Vagina (tissue), 2 donors: ENCODE measurements around the gene BCL6B. TPM values are rescaled to one million over a fixed set of nuclear protein-coding genes. Genes with fewer than 3 reads are reported as not detected.

Source experiments
- DNase-seq, 2 donors: peaks; one replicate each; pipeline ENCODE4 v3.0.0-alpha.2; 2017; ENCODE audit errors: extremely low spot score in 2 of 2
- H3K27ac ChIP-seq: fragments of 200-600 bp; sonication (generic); one replicate; pipeline ENCODE4 v1.5.1; 2019
- H3K27me3 ChIP-seq: fragments of 200-600 bp; sonication (generic); one replicate; pipeline ENCODE4 v1.5.1; 2019
- H3K36me3 ChIP-seq, 2 donors: fragments of 200-600 bp; sonication (generic); one replicate each; pipeline ENCODE4 v1.5.1; 2017 to 2019
- H3K4me1 ChIP-seq: fragments of 200-600 bp; sonication (generic); one replicate; pipeline ENCODE4 v1.5.1; 2019
- H3K4me3 ChIP-seq, 2 donors: fragments of 200-600 bp; sonication (generic); 1 replicate in 1 of 2; 2 replicates in 1 of 2; pipeline ENCODE4 v1.5.1; 2016 to 2019
- H3K9me3 ChIP-seq: fragments of 200-600 bp; sonication (generic); one replicate; pipeline ENCODE4 v1.5.1; 2019
- POLR2A ChIP-seq, 2 donors: fragments of 450-650 bp; IDR thresholded peaks; one replicate each; pipeline ENCODE4 v1.6.1; 2017; ENCODE audit warnings: antibody characterized with exemption in 2 of 2, mild to moderate bottlenecking in 2 of 2, moderate library complexity in 2 of 2
- POLR2AphosphoS5 ChIP-seq, 2 donors: sonication (generic); formaldehyde crosslinking; IDR thresholded peaks; one replicate each; pipeline ENCODE4 v1.9.0; 2017; ENCODE audit warnings: antibody characterized with exemption in 2 of 2, mild to moderate bottlenecking in 2 of 2, low read depth in 1 of 2; ENCODE audit not compliant: insufficient read depth in 1 of 2
- intact Hi-C: fragments of 100-400 bp; cut with DNase I; formaldehyde crosslinking; loops from one replicate; pipeline ENCODE4 v1.15.1; 2023
- total RNA-seq: library from RNA; depleted of rRNA; stranded (reverse); fragments of >200 nt; gene quantifications from one replicate; pipeline ENCODE4 v1.2.3, GENCODE V29; 2016
- TF ChIP-seq, protein P1 (sequence below), 3 experiments: fragments of 450-650 bp in 2 of 3; fragments of 200-600 bp in 1 of 3; sonication (generic) in 1 of 3; IDR thresholded peaks; one replicate each; pipeline ENCODE4 v1.5.1; 2017 to 2019; ENCODE audit warnings: antibody characterized with exemption in 3 of 3, mild to moderate bottlenecking in 2 of 3, moderate library complexity in 2 of 3

Gene BCL6B
- total RNA-seq, 1 donor from 2014 or later = 10.1 TPM

DNA sequence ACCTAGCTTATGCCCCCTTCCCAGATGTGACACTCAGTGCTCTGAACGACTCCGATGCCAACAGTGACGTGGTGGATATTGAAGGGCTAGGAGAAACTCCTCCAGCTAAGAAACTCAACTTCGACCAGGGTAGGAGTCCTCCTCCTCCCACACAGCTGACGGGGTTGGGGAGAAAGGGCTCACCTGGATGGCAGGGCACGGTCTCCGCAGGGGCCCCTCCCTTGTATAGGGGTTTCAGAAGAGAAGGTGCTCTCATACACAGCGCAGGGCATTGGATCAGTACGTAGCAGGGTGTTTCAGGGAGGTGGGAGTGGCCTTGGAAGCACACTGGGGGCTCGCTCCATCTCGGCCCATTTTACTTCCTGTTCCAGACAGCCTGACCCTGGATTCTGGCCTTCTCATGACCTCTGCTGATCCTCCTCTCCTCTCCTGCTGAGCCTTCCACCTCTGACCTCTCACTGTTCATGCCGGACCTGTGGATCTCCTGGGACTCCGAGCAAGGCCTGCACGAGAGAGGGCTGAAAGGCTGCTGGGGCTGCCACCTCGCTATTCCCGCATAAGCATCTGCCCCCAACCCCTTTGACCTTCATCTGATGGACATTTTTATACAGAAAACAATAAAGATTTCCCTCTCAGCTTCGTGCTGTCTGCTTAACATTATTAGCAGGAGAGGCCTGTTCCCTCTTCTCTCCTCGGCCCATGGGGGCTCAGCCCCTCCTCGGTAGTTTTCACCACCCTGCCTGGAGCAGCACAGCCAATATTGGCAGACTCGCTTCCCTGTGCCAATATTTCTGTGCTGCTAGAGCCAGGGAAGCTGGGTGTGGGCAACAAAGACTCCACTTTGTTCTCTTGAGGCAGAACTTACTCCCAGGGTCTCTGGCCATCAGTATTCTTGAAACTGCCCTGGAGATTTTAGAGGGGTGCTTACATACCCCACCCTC is 5.7 kb upstream of the BCL6B start:
- Histone ChIP-seq H3K9me3 (no peaks in the 10 kb centered on the region), H3K4me3 (no peak overlapping the region), H3K4me1 (peaks cover 63% of the 10 kb centered on the region), H3K36me3 (no peaks in the 10 kb centered on the region), H3K27ac (peak overlapping the region; percentile 86), H3K27me3 (no peaks in the 10 kb centered on the region)
- TF ChIP-seq POLR2AphosphoS5 (IDR thresholded peaks at IDR 0.05; ENCODE audit: insufficient read depth in 1 of 2, low read depth in 1 of 2) = no peak
- TF ChIP-seq, protein P1, sequence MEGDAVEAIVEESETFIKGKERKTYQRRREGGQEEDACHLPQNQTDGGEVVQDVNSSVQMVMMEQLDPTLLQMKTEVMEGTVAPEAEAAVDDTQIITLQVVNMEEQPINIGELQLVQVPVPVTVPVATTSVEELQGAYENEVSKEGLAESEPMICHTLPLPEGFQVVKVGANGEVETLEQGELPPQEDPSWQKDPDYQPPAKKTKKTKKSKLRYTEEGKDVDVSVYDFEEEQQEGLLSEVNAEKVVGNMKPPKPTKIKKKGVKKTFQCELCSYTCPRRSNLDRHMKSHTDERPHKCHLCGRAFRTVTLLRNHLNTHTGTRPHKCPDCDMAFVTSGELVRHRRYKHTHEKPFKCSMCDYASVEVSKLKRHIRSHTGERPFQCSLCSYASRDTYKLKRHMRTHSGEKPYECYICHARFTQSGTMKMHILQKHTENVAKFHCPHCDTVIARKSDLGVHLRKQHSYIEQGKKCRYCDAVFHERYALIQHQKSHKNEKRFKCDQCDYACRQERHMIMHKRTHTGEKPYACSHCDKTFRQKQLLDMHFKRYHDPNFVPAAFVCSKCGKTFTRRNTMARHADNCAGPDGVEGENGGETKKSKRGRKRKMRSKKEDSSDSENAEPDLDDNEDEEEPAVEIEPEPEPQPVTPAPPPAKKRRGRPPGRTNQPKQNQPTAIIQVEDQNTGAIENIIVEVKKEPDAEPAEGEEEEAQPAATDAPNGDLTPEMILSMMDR (IDR thresholded peaks at IDR 0.05) = no peak
- no peak for TF ChIP-seq POLR2A (IDR thresholded peaks at IDR 0.05)
- DNase-seq = no peak
- intact Hi-C loops = no loop called here

DNA sequence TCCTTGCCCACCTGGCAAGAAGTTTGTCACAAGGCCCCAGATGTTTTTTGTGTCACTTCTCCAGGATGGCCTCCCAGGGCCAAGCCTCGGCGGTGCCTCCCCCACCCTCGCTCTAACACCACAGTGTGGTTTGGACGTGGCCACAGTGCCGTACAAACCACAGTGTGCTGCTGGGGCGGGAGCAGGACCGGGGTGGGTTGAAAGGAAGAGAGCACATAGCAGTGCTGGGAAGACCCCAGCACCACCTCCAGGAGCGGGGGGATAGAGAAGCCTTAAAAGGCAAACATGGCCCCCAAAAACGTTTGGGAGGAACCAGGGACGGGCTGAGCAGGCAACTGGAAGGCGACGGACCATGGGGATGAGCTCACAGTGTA is 5.0 kb upstream of the BCL6B start:
- intact Hi-C loops = no loop called here
- Histone ChIP-seq H3K27me3 (no peaks in the 10 kb centered on the region), H3K9me3 (no peaks in the 10 kb centered on the region), H3K4me1 (peaks cover 69% of the 10 kb centered on the region), H3K27ac (peak overlapping the region; percentile 86), H3K4me3 (peak overlapping the region; percentile 53 to 66), H3K36me3 (no peaks in the 10 kb centered on the region)
- no peak for DNase-seq
- TF ChIP-seq, protein P1 (IDR thresholded peaks at IDR 0.05) = no peak
- TF ChIP-seq POLR2A (IDR thresholded peaks at IDR 0.05) (no peak), POLR2AphosphoS5 (IDR thresholded peaks at IDR 0.05; ENCODE audit: insufficient read depth in 1 of 2, low read depth in 1 of 2) (no peak)

DNA sequence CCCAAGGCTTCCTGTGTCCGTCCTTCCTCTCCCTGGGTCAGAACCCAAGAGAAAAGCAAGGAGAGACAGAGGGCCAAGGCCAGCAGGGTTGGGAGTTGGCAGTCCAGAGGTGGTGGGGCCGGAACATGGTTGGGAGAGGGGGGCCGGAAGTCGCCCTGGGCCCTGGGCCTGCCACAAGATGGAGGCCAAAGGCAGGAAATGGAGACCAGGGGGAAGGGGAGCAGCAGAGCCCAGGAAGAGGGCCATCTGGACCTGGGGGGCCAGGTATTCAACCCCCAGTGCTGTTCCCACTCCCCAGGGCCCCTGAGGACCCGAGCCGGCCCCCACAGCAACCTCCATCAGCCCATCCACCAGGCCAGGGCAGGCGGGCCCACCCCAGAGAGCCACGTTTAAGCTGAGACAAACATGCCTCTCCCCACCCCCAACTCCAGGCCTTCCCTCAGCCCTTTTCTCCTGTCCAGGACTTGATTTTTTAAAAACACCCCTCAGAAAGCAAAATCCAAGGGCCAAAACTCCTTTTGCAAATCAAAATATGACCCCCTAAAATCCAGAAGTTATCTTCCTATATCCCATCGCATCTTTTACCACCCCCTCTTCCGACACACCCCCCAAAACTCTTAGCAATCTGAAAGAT is 4.4 kb upstream of the BCL6B start:
- no peak for DNase-seq
- intact Hi-C loops = no loop called here
- Histone ChIP-seq H3K9me3 (no peaks in the 10 kb centered on the region), H3K27me3 (no peaks in the 10 kb centered on the region), H3K4me1 (peaks cover 70% of the 10 kb centered on the region), H3K4me3 (peak overlapping the region; percentile 53 to 66), H3K27ac (peak overlapping the region; percentile 86), H3K36me3 (no peaks in the 10 kb centered on the region)
- TF ChIP-seq, protein P1 (IDR thresholded peaks at IDR 0.05) = no peak
- TF ChIP-seq POLR2A (IDR thresholded peaks at IDR 0.05) (peak in 1 of 2 donors; percentile 4), POLR2AphosphoS5 (IDR thresholded peaks at IDR 0.05; ENCODE audit: insufficient read depth in 1 of 2, low read depth in 1 of 2) (peak in 1 of 2 donors; percentile 55)

DNA sequence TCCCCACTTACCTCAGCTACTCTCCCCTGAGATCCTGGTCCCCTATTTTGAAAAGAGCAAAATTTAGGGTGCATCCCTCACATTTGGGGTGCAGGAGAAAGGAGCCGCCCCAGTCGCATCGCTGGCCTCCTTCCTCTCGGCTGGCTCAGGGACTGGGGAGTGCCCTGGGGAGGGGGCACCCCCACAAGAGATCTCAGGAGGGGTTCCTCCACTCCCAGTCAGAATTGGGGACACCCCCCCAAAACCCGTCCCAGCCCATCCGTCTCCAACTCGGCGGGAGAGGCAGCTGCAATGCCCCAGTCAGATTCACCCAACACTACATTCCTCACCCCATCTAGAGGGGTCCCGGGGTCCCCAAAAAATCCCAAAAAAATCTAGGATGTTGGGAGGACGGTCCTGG is 3.5 kb upstream of the BCL6B start:
- TF ChIP-seq POLR2A (IDR thresholded peaks at IDR 0.05) (no peak), POLR2AphosphoS5 (IDR thresholded peaks at IDR 0.05; ENCODE audit: insufficient read depth in 1 of 2, low read depth in 1 of 2) (no peak)
- TF ChIP-seq, protein P1 (IDR thresholded peaks at IDR 0.05) = no peak
- intact Hi-C loops = no loop called here
- Histone ChIP-seq H3K4me1 (peaks cover 62% of the 10 kb centered on the region), H3K27me3 (no peaks in the 10 kb centered on the region), H3K36me3 (no peaks in the 10 kb centered on the region), H3K9me3 (no peaks in the 10 kb centered on the region), H3K4me3 (peak overlapping the region; percentile 53 to 66), H3K27ac (peak overlapping the region; percentile 86)
- DNase-seq = no peak
